ENCODE data around the gene ADAM10. TPM values are rescaled to one million over a fixed set of nuclear protein-coding genes. Genes with fewer than 3 reads are reported as not detected.

Gene ADAM10
- total RNA-seq, 2 experiments from 2014 or later, result 74.5 to 82.0 TPM

DNA sequence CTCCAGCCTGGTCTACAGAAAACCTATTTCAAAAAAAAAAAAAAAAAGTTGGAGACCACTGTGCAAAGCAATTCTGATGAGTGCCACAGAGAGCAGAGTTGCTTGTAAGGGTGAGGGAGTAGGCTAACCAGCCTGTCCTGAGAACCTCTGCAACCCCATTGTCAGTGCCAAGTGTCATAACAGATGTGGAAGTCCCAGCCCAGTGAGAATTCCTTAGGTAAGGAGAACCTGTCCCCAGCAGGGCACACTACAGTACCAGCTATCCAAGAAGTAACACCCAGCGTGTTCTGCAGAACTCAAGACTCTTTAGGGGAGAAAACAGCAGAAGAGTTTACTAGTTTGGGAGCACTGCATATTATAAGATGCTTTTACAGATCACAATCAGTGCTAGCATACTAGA lies 161.4 kb downstream of the ADAM10 start:
- intact Hi-C loops (cut with DNase I, micrococcal nuclease), result no loop called here
- peaks cover 9% of the 10 kb centered on the region for H3K4me1 Mint-ChIP-seq
- ATAC-seq, result no peak
- H3K4me3 Mint-ChIP-seq, result no peak overlapping the region
- peaks cover 7% of the 10 kb centered on the region for H3K27me3 Mint-ChIP-seq
- no peak overlapping the region for H3K27ac Mint-ChIP-seq
- H3K36me3 Mint-ChIP-seq (ENCODE audit: low read depth), result peaks cover 7% of the 10 kb centered on the region
- CTCF ChIA-PET, result interaction anchor here (0.6 kb wide), 2 partner anchors 193 to 242 kb away, joined by 3 read pairs; no protein-coding TSS in a partner anchor
- DNase-seq, result no peak
- POLR2A ChIA-PET, result no interaction called here
- peaks cover 5% of the 10 kb centered on the region for H3K9me3 Mint-ChIP-seq (ENCODE audit: low read depth)

DNA sequence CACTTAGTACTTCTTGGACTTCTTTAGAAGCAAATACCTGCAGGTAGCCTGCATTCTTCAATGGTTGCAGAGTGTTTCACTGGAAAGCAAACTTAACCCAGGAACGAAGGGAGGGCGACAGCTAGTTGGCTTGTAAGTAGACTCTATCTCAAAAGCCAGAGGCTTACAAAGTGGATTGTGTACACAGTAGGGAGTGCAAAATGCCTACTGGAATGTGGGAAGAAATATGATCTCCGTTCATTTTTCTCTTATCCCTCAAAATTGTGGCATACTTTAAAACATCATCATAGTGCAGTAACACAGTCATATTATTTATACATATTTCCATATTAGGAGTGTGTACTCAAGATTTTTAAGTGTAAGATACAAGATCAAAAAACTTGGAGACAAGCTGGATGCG lies 162.0 kb downstream of the ADAM10 start:
- intact Hi-C loops (cut with DNase I, micrococcal nuclease), result no loop called here
- DNase-seq (no peak), ATAC-seq (no peak)
- Mint-ChIP-seq H3K9me3 (ENCODE audit: low read depth) (peaks cover 7% of the 10 kb centered on the region), H3K4me1 (peaks cover 9% of the 10 kb centered on the region), H3K36me3 (ENCODE audit: low read depth) (peaks cover 5% of the 10 kb centered on the region), H3K27ac (no peak overlapping the region), H3K27me3 (peaks cover 7% of the 10 kb centered on the region), H3K4me3 (no peak overlapping the region)
- CTCF ChIA-PET, result interaction anchor here (0.6 kb wide), 1 partner anchor 184 kb away, joined by 3 read pairs; the partner anchor contains the start of gene MINDY2
- POLR2A ChIA-PET, result no interaction called here

- ChIA-PET CTCF (interaction anchor here (0.6 to 1.3 kb wide), 5 partner anchors 11 to 414 kb away, joined by 3 to 4 read pairs (median 3); no protein-coding TSS in a partner anchor), POLR2A (no interaction called here)
- ATAC-seq (no peak), DNase-seq (no peak)
- intact Hi-C loops (cut with DNase I, micrococcal nuclease), result no loop called here
- Mint-ChIP-seq H3K36me3 (ENCODE audit: low read depth) (peaks cover 2% of the 10 kb centered on the region), H3K27ac (no peak overlapping the region), H3K27me3 (peaks cover 7% of the 10 kb centered on the region), H3K4me3 (no peak overlapping the region), H3K4me1 (peaks cover 9% of the 10 kb centered on the region), H3K9me3 (ENCODE audit: low read depth) (peaks cover 7% of the 10 kb centered on the region)
Observed at GRCh38 chr15:58585693-58586443, 163.6 kb downstream of the ADAM10 start.

DNA sequence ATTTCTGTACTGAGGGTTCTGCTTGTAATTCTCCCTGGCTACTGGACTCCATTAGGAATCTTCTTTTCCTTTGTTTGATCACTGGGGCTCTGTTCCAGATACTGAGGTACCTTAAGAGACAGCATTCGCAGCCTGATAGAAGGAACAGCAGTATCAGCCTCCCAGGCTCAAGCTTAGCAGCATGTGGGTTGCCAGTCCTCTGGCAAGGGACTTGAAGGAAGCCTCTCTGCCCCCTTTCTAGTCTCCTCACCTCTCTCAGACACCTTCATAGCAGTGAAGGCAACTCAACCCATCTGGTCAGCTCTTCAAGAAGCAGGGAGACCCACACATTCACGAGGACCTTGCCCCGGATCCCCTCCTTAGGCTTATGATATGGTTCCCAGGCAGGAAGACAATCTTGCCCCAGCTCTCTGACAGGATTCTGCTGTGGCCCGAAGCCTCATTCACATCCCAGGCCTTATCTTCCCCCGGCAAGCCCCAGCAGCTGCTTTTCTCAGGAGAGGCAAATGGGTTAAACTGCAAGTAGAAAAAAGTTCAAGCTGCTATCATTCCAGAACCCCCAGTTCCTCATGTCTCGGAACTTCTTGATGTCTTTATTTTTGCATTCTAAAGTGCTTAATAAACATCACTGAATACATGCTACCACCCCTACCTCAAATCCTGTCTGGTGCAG lies 164.6 kb downstream of the ADAM10 start:
- intact Hi-C loops (cut with DNase I, micrococcal nuclease), result no loop called here
- H3K27ac Mint-ChIP-seq, result no peak overlapping the region
- H3K4me1 Mint-ChIP-seq, result peaks cover 9% of the 10 kb centered on the region
- ChIA-PET POLR2A (no interaction called here), CTCF (interaction anchor here (0.6 to 1.2 kb wide), 2 partner anchors 357 to 415 kb away, joined by 3 to 4 read pairs; no protein-coding TSS in a partner anchor)
- DNase-seq (no peak), ATAC-seq (no peak)
- no peak overlapping the region for H3K4me3 Mint-ChIP-seq
- H3K36me3 Mint-ChIP-seq (ENCODE audit: low read depth), result peaks cover 2% of the 10 kb centered on the region
- peaks cover 7% of the 10 kb centered on the region for H3K9me3 Mint-ChIP-seq (ENCODE audit: low read depth)
- peaks cover 7% of the 10 kb centered on the region for H3K27me3 Mint-ChIP-seq

GRCh38 chr15:58583171-58583908 lies 166.2 kb downstream of the ADAM10 start:
- DNase-seq (no peak), ATAC-seq (no peak)
- intact Hi-C loops (cut with DNase I, micrococcal nuclease), result no loop called here
- ChIA-PET CTCF (interaction anchor here (1.3 kb wide), 1 partner anchor 355 kb away, joined by 4 read pairs; no protein-coding TSS in a partner anchor), POLR2A (no interaction called here)
- Mint-ChIP-seq H3K4me3 (no peak overlapping the region), H3K36me3 (ENCODE audit: low read depth) (peaks cover 2% of the 10 kb centered on the region), H3K4me1 (peaks cover 9% of the 10 kb centered on the region), H3K27ac (no peak overlapping the region), H3K9me3 (ENCODE audit: low read depth) (peaks cover 7% of the 10 kb centered on the region), H3K27me3 (peaks cover 7% of the 10 kb centered on the region)

GRCh38 chr15:58582160-58582559 lies 167.3 kb downstream of the ADAM10 start:
- peaks cover 7% of the 10 kb centered on the region for H3K27me3 Mint-ChIP-seq
- ChIA-PET POLR2A (no interaction called here), CTCF (interaction anchor here (1.3 kb wide), 1 partner anchor 354 kb away, joined by 4 read pairs; no protein-coding TSS in a partner anchor)
- DNase-seq, result no peak
- intact Hi-C loops (cut with DNase I, micrococcal nuclease), result no loop called here
- H3K4me1 Mint-ChIP-seq, result peaks cover 9% of the 10 kb centered on the region
- H3K9me3 Mint-ChIP-seq (ENCODE audit: low read depth), result peaks cover 7% of the 10 kb centered on the region
- no peak for ATAC-seq
- peaks cover 2% of the 10 kb centered on the region for H3K36me3 Mint-ChIP-seq (ENCODE audit: low read depth)
- H3K4me3 Mint-ChIP-seq, result no peak overlapping the region
- H3K27ac Mint-ChIP-seq, result no peak overlapping the region

GRCh38 chr15:58576657-58577056 lies 172.8 kb downstream of the ADAM10 start:
- ATAC-seq (no peak), DNase-seq (no peak)
- Mint-ChIP-seq H3K27me3 (no peaks in the 10 kb centered on the region), H3K4me3 (no peak overlapping the region), H3K9me3 (ENCODE audit: low read depth) (no peaks in the 10 kb centered on the region), H3K27ac (no peak overlapping the region), H3K36me3 (ENCODE audit: low read depth) (no peaks in the 10 kb centered on the region), H3K4me1 (peaks cover 3% of the 10 kb centered on the region)
- POLR2A ChIA-PET, result no interaction called here
- CTCF ChIA-PET, result interaction anchor here (1.1 kb wide), 1 partner anchor 952 kb away, joined by 3 read pairs; no protein-coding TSS in a partner anchor
- intact Hi-C loops (cut with DNase I, micrococcal nuclease), result no loop called here

GRCh38 chr15:58575045-58575786 lies 174.3 kb downstream of the ADAM10 start:
- no peak for DNase-seq
- ATAC-seq, result no peak
- no peaks in the 10 kb centered on the region for H3K9me3 Mint-ChIP-seq (ENCODE audit: low read depth)
- ChIA-PET CTCF (interaction anchor here (0.5 to 1.1 kb wide), 5 partner anchors 9 to 954 kb away, joined by 3 read pairs; no protein-coding TSS in a partner anchor), POLR2A (no interaction called here)
- peaks cover 3% of the 10 kb centered on the region for H3K4me1 Mint-ChIP-seq
- H3K27me3 Mint-ChIP-seq, result no peaks in the 10 kb centered on the region
- no peaks in the 10 kb centered on the region for H3K36me3 Mint-ChIP-seq (ENCODE audit: low read depth)
- H3K27ac Mint-ChIP-seq, result no peak overlapping the region
- intact Hi-C loops (cut with DNase I, micrococcal nuclease), result no loop called here
- no peak overlapping the region for H3K4me3 Mint-ChIP-seq

DNA sequence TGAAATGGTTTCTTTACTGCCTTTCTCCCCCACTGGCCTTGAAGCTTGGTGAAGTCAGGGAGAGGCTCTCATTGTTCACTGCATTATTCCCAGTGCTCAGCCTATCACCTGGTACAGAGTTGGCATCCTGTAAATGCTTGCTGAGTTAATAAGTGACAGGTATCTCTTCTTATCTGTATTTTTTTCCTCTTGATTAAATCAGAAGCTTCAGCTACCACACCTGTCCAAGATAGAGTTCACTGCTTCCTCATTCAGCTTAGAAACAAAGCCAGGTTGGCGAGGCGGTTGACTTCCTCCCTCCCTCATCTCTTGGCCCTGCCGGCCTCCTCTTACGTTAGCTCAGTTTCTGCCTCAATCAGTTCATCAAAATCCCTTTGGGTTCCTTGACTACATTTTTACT lies 174.9 kb downstream of the ADAM10 start:
- H3K4me3 Mint-ChIP-seq, result no peak overlapping the region
- POLR2A ChIA-PET, result no interaction called here
- DNase-seq (no peak), ATAC-seq (no peak)
- H3K27me3 Mint-ChIP-seq, result no peaks in the 10 kb centered on the region
- no peaks in the 10 kb centered on the region for H3K36me3 Mint-ChIP-seq (ENCODE audit: low read depth)
- H3K4me1 Mint-ChIP-seq, result peaks cover 3% of the 10 kb centered on the region
- no peaks in the 10 kb centered on the region for H3K9me3 Mint-ChIP-seq (ENCODE audit: low read depth)
- H3K27ac Mint-ChIP-seq, result no peak overlapping the region
- CTCF ChIA-PET, result interaction anchor here (0.5 to 0.9 kb wide), 5 partner anchors 9 to 415 kb away, joined by 3 read pairs; no protein-coding TSS in a partner anchor
- intact Hi-C loops (cut with DNase I, micrococcal nuclease), result no loop called here

DNA sequence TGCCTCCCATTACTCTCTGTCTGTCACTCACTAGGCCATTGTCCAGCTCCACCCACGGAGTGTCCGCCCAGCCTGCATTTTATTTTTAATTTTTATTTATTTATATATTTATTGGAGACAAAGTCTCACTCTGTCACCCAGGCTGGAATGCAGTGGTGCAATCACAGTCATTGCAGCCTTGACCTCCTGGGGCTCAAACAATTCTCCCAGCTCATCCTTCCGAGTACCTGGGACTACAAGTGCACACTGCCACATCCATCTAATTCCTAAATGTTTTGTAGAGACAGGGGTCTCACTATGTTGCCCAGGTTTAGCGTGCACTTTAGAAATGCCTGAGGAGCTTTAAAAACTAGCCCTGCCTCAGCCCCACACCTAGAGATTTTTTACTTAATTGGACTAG lies 176.2 kb downstream of the ADAM10 start:
- ATAC-seq (no peak), DNase-seq (no peak)
- no peaks in the 10 kb centered on the region for H3K36me3 Mint-ChIP-seq (ENCODE audit: low read depth)
- ChIA-PET CTCF (no interaction called here), POLR2A (no interaction called here)
- H3K27me3 Mint-ChIP-seq, result no peaks in the 10 kb centered on the region
- no peaks in the 10 kb centered on the region for H3K9me3 Mint-ChIP-seq (ENCODE audit: low read depth)
- H3K4me1 Mint-ChIP-seq, result peaks cover 8% of the 10 kb centered on the region
- no peak overlapping the region for H3K4me3 Mint-ChIP-seq
- no peak overlapping the region for H3K27ac Mint-ChIP-seq
- intact Hi-C loops (cut with DNase I, micrococcal nuclease), result no loop called here

GRCh38 chr15:58572521-58572920 lies 177.0 kb downstream of the ADAM10 start:
- no peak for DNase-seq

More at GRCh38 chr15:58572521-58572920, 177.0 kb downstream of the ADAM10 start:
- Mint-ChIP-seq H3K9me3 (ENCODE audit: low read depth) (no peaks in the 10 kb centered on the region), H3K4me1 (peaks cover 13% of the 10 kb centered on the region), H3K36me3 (ENCODE audit: low read depth) (no peaks in the 10 kb centered on the region), H3K4me3 (no peak overlapping the region), H3K27ac (no peak overlapping the region), H3K27me3 (no peaks in the 10 kb centered on the region)
- intact Hi-C loops (cut with DNase I, micrococcal nuclease), result no loop called here
- ATAC-seq, result no peak
- ChIA-PET POLR2A (no interaction called here), CTCF (no interaction called here)

Data from activated CD4-positive, alpha-beta T cell treated with anti-CD3 and anti-CD28 coated beads for 36 hours (primary cell).